ENCODE data around the gene RHAG.
"Not testable (repeated sequence)": the region's sequence is repeated elsewhere in the genome, so short reads cannot be mapped to it uniquely, and the experiment has no call there.

RHAG gene

GRCh38 chr6:49636713-49637349 is at the start of gene RHAG:
TSS of gene RHAG (minus strand) at chr6:49636839. CDS start at chr6:49636812, 27 bp downstream.
- no peak for DNase-seq
- intact Hi-C loops (cut with DNase I) = no loop called here

- intact Hi-C loops (cut with DNase I) = no loop called here
- DNase-seq = no peak
Measured at GRCh38 chr6:49676671-49677281, 40.1 kb upstream of the RHAG start.

GRCh38 chr6:49675816-49676215 is 39.2 kb upstream of the RHAG start:
- intact Hi-C loops (cut with DNase I) = no loop called here

DNA sequence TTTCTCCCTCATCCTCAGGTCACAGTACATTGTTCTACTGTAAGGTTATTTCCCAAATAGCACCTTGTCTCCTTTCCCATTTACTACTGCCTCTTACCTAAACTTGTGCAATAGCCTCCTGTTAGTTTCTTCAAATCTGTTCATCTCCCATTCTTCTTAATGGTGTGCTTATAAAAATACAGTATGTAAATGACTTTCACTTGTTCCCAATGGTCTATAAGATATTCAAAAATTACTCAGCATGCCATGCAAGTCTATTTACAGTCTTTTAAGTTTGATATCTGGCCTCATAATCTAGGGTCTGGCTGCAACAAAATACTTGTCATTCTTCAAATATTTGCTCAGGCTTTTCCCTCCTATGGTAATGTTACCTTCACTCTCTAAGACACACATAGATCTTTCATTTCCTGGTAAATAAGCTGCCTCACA is 31.5 kb upstream of the RHAG start:
- DNase-seq = no peak
- intact Hi-C loops (cut with DNase I) = no loop called here

More at GRCh38 chr6:49675816-49676215, 39.2 kb upstream of the RHAG start:
- no peak for DNase-seq

DNA sequence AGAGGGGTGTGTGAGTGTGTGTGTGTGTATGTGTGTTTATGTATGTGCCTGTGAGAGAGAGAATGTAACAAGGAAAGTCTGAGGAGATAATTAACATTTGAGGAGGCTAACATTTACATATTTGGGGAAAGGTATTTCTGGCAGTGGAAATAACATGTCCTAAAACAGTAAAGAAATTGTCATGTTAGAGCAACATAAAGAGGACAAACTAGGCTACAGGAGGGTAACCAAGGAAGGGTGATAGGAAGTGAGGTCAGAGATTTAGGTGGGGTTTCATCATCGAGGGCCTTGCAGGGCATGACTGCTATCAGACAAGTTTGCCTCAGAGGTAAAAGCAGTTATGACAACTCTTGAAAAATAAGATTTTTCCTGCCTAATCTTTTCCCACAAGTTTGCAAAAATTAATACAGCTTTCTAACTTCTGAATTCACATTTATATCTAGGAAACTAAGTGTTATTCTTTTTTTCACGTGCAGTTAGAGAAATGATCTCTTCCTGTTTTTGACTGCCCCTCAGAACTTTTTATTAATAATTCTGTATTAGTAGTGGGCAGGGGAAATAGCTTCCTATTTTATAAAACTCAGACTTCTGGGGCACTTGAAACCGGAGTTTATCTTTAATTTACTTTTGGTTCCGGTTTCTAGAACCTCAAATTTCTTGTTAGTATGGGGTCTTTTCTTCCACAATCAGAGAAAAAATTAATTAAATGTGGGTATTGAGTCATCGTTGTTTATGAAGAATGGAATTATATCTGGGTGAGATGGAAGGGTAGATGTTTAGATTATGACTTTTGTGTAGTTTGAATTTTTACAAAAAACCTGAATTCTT is 30.5 kb upstream of the RHAG start:
- intact Hi-C loops (cut with DNase I) = no loop called here

GRCh38 chr6:49666480-49666879 is 29.8 kb upstream of the RHAG start:
- no peak for DNase-seq
- intact Hi-C loops (cut with DNase I) = no loop called here

More for the DNA sequence above, 30.5 kb upstream of the RHAG start:
- DNase-seq = no peak

- DNase-seq = no peak
Measured at GRCh38 chr6:49664817-49665216, 28.2 kb upstream of the RHAG start.

GRCh38 chr6:49664054-49664453 is 27.4 kb upstream of the RHAG start:
- intact Hi-C loops (cut with DNase I); DNase-seq: not testable (repeated sequence)

More at GRCh38 chr6:49664817-49665216, 28.2 kb upstream of the RHAG start:
- intact Hi-C loops (cut with DNase I) = no loop called here

GRCh38 chr6:49662892-49663261 is 26.2 kb upstream of the RHAG start:
- no peak for DNase-seq

DNA sequence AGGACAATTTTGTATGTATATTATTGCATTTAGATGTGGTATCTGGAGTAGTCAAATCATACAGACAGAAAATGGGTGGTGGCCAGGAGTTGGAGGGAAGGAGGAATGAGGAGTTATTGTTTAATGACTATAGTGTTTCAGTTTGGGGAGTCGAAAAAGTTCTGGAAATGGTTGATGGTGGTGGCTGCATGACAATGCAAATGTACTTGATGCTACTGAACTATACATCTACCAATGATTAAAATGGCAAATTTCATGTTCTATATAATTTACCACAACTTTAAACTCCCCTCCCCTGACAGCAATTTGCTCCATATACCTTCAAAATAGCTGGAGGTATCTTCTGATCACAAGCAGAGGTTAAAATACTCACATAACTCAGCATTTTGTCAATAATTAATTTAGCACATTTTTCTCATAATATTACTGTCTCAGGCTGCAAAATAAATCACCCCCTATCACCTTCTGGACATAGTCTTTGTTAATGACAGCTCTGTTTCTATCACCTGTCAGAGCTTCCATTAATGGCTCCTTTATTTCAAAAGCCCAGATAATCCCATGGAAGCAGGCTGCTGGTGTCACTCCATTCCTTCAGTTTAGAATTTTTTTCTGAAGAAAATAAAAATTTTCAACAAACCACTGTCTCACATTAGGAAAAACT is 25.7 kb upstream of the RHAG start:
- DNase-seq = no peak
- intact Hi-C loops (cut with DNase I) = no loop called here

More at GRCh38 chr6:49662892-49663261, 26.2 kb upstream of the RHAG start:
- intact Hi-C loops (cut with DNase I) = no loop called here

- no peak for DNase-seq
- intact Hi-C loops (cut with DNase I) = no loop called here
Measured at GRCh38 chr6:49653942-49654341, 17.3 kb upstream of the RHAG start.

- no peak for DNase-seq
- intact Hi-C loops (cut with DNase I) = no loop called here
Measured at GRCh38 chr6:49653438-49653837, 16.8 kb upstream of the RHAG start.

DNA sequence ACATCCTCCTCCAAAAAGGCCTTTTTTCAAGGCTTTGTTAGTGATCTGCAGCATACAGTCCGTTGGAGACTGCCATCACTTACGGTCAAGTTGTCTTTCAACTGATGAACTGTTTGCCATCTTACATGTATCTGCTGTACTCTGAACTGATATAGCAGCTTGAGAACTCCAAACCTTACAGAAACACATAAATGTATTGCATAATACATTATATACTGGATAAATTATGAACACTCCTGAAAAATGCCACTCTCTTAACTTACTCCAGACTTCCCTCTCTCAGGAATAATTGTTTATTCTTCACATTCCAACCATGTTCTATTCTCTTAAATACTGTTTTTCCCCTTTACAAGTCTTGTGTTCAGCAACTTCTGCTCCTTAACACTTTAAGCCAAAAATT is 14.6 kb upstream of the RHAG start:
- intact Hi-C loops (cut with DNase I) = no loop called here
- no peak for DNase-seq

- no peak for DNase-seq
- intact Hi-C loops (cut with DNase I) = no loop called here
Measured at GRCh38 chr6:49649988-49650387, 13.3 kb upstream of the RHAG start.

DNA sequence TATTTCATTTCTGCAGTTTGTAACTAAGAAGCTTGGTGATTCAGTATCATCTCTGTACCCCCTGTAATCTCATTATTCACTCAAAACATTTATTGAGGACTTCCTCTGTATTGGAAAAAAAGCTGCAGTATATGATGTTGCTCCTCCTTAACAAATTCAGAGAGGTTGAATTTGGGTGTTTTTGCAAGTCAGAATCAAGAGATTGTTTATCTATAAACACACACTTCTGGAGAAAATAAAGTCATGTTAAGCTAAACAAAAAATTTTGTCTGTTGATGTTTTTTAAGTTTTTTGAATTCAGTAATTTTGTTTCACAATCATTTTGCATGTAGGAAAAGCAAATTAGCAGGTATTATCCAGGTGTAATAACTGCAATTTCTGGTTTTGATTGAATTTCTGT is 11.4 kb upstream of the RHAG start:
- intact Hi-C loops (cut with DNase I) = no loop called here
- DNase-seq = no peak

GRCh38 chr6:49647476-49647875 is 10.8 kb upstream of the RHAG start:
- no peak for DNase-seq
- intact Hi-C loops (cut with DNase I) = no loop called here

GRCh38 chr6:49646942-49647341 is 10.3 kb upstream of the RHAG start:
- no peak for DNase-seq
- intact Hi-C loops (cut with DNase I) = no loop called here

DNA sequence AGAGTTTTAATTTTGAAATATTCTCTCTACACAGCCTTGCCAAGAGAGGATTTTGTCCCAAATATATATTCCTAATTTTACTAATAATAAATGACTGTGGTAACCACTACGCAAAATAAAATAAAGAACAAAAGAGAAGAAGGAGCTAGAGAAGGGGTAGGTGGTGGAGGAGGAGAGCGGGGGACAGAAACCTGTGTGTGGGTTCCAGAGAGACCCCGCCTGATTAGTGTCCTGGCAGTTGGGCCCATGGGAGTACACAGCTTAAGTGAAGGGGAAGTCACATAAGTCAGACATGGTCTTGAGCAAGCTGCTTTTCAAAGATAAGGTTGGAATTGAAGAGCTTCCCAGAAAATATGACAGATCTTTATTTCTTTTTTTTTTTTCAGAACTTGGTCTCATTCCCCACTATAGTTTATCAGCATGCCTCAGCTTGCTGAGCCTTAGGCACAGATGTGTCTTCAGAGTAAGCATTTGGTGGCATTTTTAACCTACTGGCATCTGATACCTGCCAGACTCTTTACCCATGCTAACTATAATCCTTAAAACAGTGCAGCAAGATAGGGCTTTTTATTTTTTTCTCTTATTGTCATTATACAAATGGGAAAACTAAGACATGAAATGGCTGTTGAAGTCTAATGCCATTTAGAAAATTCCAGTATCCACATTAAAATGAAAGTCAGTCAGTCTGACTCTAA is 9.6 kb upstream of the RHAG start:
- intact Hi-C loops (cut with DNase I) = no loop called here
- DNase-seq = no peak

DNA sequence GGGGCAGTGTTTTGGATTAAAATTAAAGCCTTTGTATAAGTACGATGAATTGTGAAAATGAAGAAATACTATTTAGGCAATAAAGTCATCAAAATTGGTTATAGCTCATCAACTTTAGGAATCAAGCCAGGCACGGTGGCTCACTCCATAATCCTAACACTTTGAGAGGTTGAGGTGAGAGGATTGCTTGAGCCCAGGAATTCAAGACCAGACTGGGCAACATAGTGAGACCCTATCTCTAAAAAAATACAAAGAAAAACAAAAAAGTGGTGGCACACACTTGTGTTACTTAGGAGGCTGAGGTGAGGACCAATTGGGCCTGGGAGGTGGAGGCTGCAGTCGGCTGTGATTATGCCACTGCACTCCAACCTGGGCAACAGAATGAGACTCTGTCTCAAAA is 8.5 kb upstream of the RHAG start:
- intact Hi-C loops (cut with DNase I) = no loop called here
- DNase-seq = no peak

DNA sequence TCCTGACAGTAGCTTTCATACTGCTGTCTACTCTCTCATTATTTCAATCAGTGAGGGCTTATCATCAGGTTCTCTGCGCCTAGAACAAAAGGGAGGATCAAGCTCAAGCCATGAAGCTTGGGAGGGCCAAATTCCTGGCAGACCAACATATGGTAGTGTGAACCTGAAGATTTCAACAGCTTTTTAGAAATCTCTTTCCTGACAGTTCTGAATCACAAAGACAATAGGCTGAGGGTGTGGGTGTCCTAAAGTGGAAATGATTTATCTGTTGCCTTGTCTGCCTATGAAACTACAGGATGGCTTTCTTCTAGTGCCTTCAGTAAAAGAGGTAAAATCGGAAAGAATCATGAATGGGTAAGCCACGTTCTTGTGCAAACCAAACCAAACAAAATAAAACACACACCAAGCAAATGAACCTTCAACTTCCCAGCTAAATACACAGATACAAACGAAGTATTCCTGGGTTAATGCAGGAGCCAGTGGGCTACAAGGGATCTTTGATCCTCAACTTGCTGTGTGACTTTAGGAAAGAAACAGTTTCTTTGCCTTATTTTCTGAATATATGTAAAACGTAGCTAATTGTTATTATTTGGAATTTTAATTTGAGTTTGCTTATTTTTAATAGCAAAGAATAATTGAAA is 2.7 kb upstream of the RHAG start:
- no peak for DNase-seq
- intact Hi-C loops (cut with DNase I) = no loop called here
